Transverse colon (tissue), 3 donors: Measurements from ENCODE around the gene SCAI.

Experiments used
- CTCF ChIP-seq, 5 experiments: fragments of 200-600 bp in 3 of 5; fragments of 450-650 bp in 2 of 5; sonication (generic) in 3 of 5; IDR thresholded peaks; 1 replicate in 2 of 5; 2 replicates in 3 of 5; pipeline ENCODE4 v1.5.1; 2016 to 2017; ENCODE audit warnings: antibody characterized with exemption in 5 of 5, inconsistent platforms in 3 of 5, mild to moderate bottlenecking in 2 of 5, moderate library complexity in 1 of 5
- EP300 ChIP-seq: sonication (generic); formaldehyde crosslinking; IDR thresholded peaks from one replicate; pipeline ENCODE4 v1.6.1; 2017; ENCODE audit warnings: antibody characterized with exemption, low read depth
- POLR2A ChIP-seq: fragments of 450-650 bp; IDR thresholded peaks from one replicate; pipeline ENCODE4 v1.6.1; 2016; ENCODE audit warnings: antibody characterized with exemption, mild to moderate bottlenecking, moderate library complexity

- TF ChIP-seq POLR2A = no peak
- TF ChIP-seq CTCF (IDR thresholded peaks at IDR 0.05) = no peak
- TF ChIP-seq EP300 = no peak
Measured at GRCh38 chr9:125177888-125178287, 34.6 kb upstream of the SCAI start.
